Measurements from ENCODE around the gene SIVA1. TPM values are rescaled to one million over a fixed set of nuclear protein-coding genes. Genes with fewer than 3 reads are reported as not detected.
A peak's percentile ranks its signal among the peaks of the same experiment; 100 is the strongest.

SIVA1 gene
- total and polyA plus RNA-seq, 7 experiments from 2014 or later: 61.4 to 276 (median 91.6) TPM

GRCh38 chr14:104788873-104789663, 36.1 kb downstream of the SIVA1 start:
- Histone ChIP-seq H3K27me3 (ENCODE audit: control insufficient read depth in 2 of 2, insufficient read depth in 2 of 2, low read length in 2 of 2) (no peaks in the 10 kb centered on the region), H3K4me3 (ENCODE audit: low read length) (no peak overlapping the region), H3K9me3 (ENCODE audit: control insufficient read depth in 2 of 3, low read length in 3 of 3) (no peaks in the 10 kb centered on the region), H3K36me3 (ENCODE audit: control insufficient read depth in 2 of 3, insufficient read depth in 3 of 3, low read length in 3 of 3) (peaks cover 0 to 46% (median 4%) of the 10 kb centered on the region in 3 experiments), H3K4me1 (ENCODE audit: control insufficient read depth in 2 of 2, insufficient read depth in 2 of 2, low read length in 2 of 2) (peaks cover 20 to 28% of the 10 kb centered on the region in 2 donors), H3K27ac (ENCODE audit: low read depth, low read length) (no peak overlapping the region)
- ATAC-seq (no peak), DNase-seq (no peak)
- Mint-ChIP-seq H3K4me1 (peaks cover 10 to 49% (median 35%) of the 10 kb centered on the region in 7 donors), H3K36me3 (peaks cover 0 to 4% (median 0%) of the 10 kb centered on the region in 5 donors), H3K4me3 (no peak overlapping the region), H3K27me3 (no peaks in the 10 kb centered on the region), H3K27ac (peak overlapping the region in 1 of 9 donors; percentile 21), H3K9me3 (no peaks in the 10 kb centered on the region)
- POLR2A ChIA-PET: no interaction called here
- CTCF ChIA-PET: no interaction called here
- intact Hi-C loops (cut with micrococcal nuclease): no loop called here

DNA sequence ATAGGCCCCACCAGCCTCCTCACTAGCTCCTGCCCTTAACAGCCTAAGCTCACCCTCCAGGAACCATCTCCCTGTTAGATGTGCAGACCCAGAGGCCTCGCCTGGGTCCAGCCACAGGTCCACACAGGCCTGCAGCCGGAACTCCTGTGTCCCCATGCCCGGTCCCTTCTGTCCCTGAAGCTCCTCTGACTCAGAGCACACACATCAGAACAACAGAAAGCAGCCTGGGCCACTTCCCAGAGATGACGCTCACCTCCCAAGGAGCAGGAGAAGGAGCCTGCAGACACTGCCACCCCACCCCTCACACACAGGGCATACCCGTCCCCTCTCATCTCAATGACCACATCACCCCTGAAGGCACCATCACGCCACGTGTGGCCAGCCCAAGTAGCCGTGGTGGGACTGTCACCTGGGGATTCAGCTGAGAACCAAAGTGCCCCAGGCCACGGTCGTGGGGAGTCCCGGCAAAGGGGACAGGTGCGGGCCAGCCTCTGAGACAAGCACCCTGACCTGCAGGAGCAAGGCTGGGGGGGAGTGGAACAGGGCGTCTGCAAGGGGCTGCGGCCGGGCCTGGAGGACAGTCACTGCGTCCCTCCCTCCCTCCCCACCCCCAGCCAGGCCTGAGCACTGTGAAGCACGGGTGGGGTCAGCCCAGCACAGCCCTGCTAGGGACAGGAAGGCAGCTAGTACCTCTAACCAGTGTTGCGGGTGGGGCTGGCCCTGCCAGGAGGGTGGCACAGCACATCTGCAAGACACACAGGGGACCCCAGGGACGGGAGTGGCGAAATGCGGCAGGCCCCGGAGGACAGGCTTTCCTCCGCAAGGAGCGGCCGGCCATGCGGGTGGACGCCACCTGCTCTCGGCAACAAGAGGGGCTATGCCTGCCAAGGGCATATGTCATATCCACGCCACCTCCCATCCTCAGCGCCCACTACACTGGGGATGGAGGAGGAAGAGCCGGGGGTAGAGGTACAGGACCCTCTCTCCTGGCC, 37.1 kb downstream of the SIVA1 start:
- H3K27ac ChIP-seq (ENCODE audit: low read depth, low read length): no peak overlapping the region
- Mint-ChIP-seq H3K27me3 (no peaks in the 10 kb centered on the region), H3K36me3 (peaks cover 0 to 4% (median 0%) of the 10 kb centered on the region in 5 donors), H3K4me3 (peak overlapping the region in 1 of 10 donors; percentile 71), H3K27ac (peak overlapping the region in 1 of 9 donors; percentile 66), H3K9me3 (no peaks in the 10 kb centered on the region), H3K4me1 (peaks cover 12 to 55% (median 41%) of the 10 kb centered on the region in 7 donors)
- POLR2A ChIA-PET: no interaction called here
- CTCF ChIA-PET: no interaction called here
- DNase-seq: no peak
- no peaks in the 10 kb centered on the region for H3K9me3 ChIP-seq (ENCODE audit: control insufficient read depth in 2 of 3, low read length in 3 of 3)
- no peaks in the 10 kb centered on the region for H3K27me3 ChIP-seq (ENCODE audit: control insufficient read depth in 2 of 2, insufficient read depth in 2 of 2, low read length in 2 of 2)
- no peak for ATAC-seq
- peaks cover 0 to 42% (median 4%) of the 10 kb centered on the region in 3 experiments for H3K36me3 ChIP-seq (ENCODE audit: control insufficient read depth in 2 of 3, insufficient read depth in 3 of 3, low read length in 3 of 3)
- no peak overlapping the region for H3K4me3 ChIP-seq (ENCODE audit: low read length)
- intact Hi-C loops (cut with micrococcal nuclease): loop anchor here in 1 of 2 donors (10.0 kb wide), 1 partner anchor 515 kb away; the partner anchor contains the start of gene BRF1
- peaks cover 21 to 34% of the 10 kb centered on the region in 2 donors for H3K4me1 ChIP-seq (ENCODE audit: control insufficient read depth in 2 of 2, insufficient read depth in 2 of 2, low read length in 2 of 2)

DNA sequence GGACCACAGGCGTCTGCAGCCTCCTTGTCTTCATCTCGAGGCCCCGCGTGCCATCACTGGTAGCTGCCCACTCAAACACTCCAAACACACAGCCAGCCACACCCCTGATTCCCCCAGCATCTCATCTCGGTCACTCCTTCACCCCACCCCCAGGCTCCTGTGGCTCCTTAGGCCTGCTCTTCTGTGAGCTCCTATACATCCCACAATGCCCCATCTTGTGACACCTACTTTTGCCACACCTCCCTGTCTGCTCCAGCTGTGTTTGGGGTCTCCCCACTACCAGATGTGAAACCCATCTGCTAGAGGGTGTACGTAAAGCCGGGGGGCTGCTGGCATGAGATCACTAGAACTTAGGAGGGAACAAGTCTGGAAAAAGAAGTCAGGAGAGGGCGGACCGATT, 38.5 kb downstream of the SIVA1 start:
- peak overlapping the region in 1 of 9 donors; percentile 2 for H3K27ac Mint-ChIP-seq
- intact Hi-C loops (cut with micrococcal nuclease): loop anchor here in 1 of 2 donors (10.0 kb wide), 1 partner anchor 513 kb away; the partner anchor contains the start of gene BRF1
- ATAC-seq (no peak), DNase-seq (no peak)
- H3K27me3 Mint-ChIP-seq: no peaks in the 10 kb centered on the region
- H3K4me3 Mint-ChIP-seq: peak overlapping the region in 5 of 10 donors; percentile 10 to 51 (median 35)
- peaks cover 0 to 4% (median 0%) of the 10 kb centered on the region in 5 donors for H3K36me3 Mint-ChIP-seq
- no peak overlapping the region for H3K27ac ChIP-seq (ENCODE audit: low read depth, low read length)
- peaks cover 25 to 39% of the 10 kb centered on the region in 2 donors for H3K4me1 ChIP-seq (ENCODE audit: control insufficient read depth in 2 of 2, insufficient read depth in 2 of 2, low read length in 2 of 2)
- no peaks in the 10 kb centered on the region for H3K9me3 ChIP-seq (ENCODE audit: control insufficient read depth in 2 of 3, low read length in 3 of 3)
- H3K4me3 ChIP-seq (ENCODE audit: low read length): no peak overlapping the region
- H3K36me3 ChIP-seq (ENCODE audit: control insufficient read depth in 2 of 3, insufficient read depth in 3 of 3, low read length in 3 of 3): peaks cover 0 to 37% (median 4%) of the 10 kb centered on the region in 3 experiments
- CTCF ChIA-PET: no interaction called here
- H3K4me1 Mint-ChIP-seq: peaks cover 12 to 50% (median 45%) of the 10 kb centered on the region in 7 donors
- no peaks in the 10 kb centered on the region for H3K9me3 Mint-ChIP-seq
- H3K27me3 ChIP-seq (ENCODE audit: control insufficient read depth in 2 of 2, insufficient read depth in 2 of 2, low read length in 2 of 2): no peaks in the 10 kb centered on the region
- POLR2A ChIA-PET: no interaction called here

DNA sequence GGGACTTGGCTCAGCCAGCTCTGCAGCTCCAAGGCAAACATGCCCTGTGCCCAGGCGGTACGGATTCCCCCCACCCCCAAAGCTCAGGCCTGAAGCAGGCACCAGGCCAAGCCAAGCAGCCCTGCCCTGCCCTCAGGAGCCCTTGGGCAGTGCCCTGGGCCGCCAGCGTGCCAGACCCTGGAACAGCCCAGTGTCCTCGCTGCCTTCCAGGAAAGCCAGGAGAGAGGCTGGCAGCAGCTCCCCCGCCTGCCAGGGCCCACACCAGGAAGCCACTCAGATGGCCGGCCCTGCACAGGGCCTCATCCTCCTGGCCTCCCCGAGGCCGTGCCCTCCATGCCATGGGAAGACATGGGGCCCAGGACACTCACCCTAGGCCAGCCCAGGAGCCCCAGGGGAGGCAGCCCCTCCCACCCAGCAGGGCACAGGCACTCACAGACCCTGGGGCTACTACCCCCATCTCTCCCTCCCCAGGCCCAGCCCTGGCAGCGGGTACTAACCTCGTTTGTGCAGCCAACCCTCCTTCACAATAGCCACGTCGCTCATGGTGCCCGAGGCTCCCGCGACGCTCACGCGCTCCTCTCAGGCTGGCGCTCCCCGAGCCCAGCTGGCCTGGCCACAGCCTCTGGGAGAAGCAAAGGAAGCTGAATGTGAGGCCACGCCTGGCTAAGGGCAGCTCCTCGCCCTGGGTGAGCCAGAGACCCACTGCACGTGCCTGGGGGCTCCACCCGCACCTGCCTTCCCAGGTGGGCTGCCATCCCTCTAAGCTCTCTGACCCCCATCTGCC, 39.3 kb downstream of the SIVA1 start:
- intact Hi-C loops (cut with micrococcal nuclease): loop anchor here in 1 of 2 donors (10.0 kb wide), 1 partner anchor 513 kb away; the partner anchor contains the start of gene BRF1
- peaks cover 18 to 30% of the 10 kb centered on the region in 2 donors for H3K4me1 ChIP-seq (ENCODE audit: control insufficient read depth in 2 of 2, insufficient read depth in 2 of 2, low read length in 2 of 2)
- DNase-seq (no peak), ATAC-seq (no peak)
- peaks cover 0 to 4% (median 0%) of the 10 kb centered on the region in 5 donors for H3K36me3 Mint-ChIP-seq
- no peaks in the 10 kb centered on the region for H3K9me3 Mint-ChIP-seq
- peak overlapping the region in 5 of 10 donors; percentile 16 to 88 (median 47) for H3K4me3 Mint-ChIP-seq
- peaks cover 0 to 37% (median 4%) of the 10 kb centered on the region in 3 experiments for H3K36me3 ChIP-seq (ENCODE audit: control insufficient read depth in 2 of 3, insufficient read depth in 3 of 3, low read length in 3 of 3)
- ChIA-PET POLR2A (no interaction called here), CTCF (no interaction called here)
- no peaks in the 10 kb centered on the region for H3K9me3 ChIP-seq (ENCODE audit: control insufficient read depth in 2 of 3, low read length in 3 of 3)
- no peak overlapping the region for H3K27ac ChIP-seq (ENCODE audit: low read depth, low read length)
- H3K27me3 ChIP-seq (ENCODE audit: control insufficient read depth in 2 of 2, insufficient read depth in 2 of 2, low read length in 2 of 2): no peaks in the 10 kb centered on the region
- no peak overlapping the region for H3K4me3 ChIP-seq (ENCODE audit: low read length)
- H3K27me3 Mint-ChIP-seq: no peaks in the 10 kb centered on the region
- peak overlapping the region in 2 of 9 donors; percentile 29 to 48 for H3K27ac Mint-ChIP-seq
- peaks cover 12 to 50% (median 42%) of the 10 kb centered on the region in 7 donors for H3K4me1 Mint-ChIP-seq

DNA sequence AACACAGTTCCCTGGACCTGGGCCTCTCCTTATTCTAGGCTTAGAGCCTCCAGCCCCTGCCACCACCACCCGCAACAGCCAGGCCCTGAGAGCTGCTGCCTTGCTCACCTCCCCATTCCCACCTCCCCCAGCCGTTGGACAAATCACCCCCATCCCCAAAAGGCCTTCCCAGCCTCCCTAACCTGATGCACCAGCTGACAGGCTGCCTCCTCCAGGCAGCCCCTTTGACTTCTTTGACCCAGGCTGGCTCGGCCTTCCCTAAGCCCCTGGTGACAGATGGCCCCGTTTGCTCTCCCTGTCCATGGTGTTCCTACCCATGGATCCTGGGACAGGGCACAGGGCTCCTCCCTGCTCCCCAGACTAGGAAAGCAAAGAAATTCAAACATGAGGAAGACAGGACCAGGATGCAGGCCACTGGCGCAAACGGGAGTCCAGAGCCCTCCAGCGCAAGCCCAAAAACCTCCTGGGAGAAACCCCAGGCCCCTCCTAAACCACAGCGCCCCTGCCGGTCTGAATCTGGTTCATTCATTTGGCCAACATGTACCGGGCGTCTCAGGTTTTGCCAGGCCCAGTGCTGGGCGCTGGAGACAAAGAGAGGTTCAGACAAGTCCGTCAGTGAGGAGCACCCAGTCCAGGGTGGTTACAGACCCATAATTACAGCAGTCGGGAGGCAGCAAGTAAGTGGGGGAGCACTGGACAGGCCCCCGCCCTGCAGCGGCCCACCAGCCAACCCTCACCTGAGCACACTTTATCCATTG, 40.2 kb downstream of the SIVA1 start:
- Mint-ChIP-seq H3K4me1 (peaks cover 12 to 50% (median 38%) of the 10 kb centered on the region in 7 donors), H3K9me3 (no peaks in the 10 kb centered on the region), H3K27me3 (no peaks in the 10 kb centered on the region), H3K36me3 (peaks cover 0 to 4% (median 0%) of the 10 kb centered on the region in 5 donors), H3K27ac (peak overlapping the region in 8 of 9 donors; percentile 29 to 91 (median 65)), H3K4me3 (peak overlapping the region; percentile 86 to 92 (median 90))
- peaks cover 0 to 37% (median 4%) of the 10 kb centered on the region in 3 experiments for H3K36me3 ChIP-seq (ENCODE audit: control insufficient read depth in 2 of 3, insufficient read depth in 3 of 3, low read length in 3 of 3)
- POLR2A ChIA-PET: interaction anchor here (1.7 kb wide), 1 partner anchor 33 kb away, joined by 4 read pairs; no protein-coding TSS in a partner anchor
- ATAC-seq: no peak
- H3K4me1 ChIP-seq (ENCODE audit: control insufficient read depth in 2 of 2, insufficient read depth in 2 of 2, low read length in 2 of 2): peaks cover 18 to 30% of the 10 kb centered on the region in 2 donors
- H3K27ac ChIP-seq (ENCODE audit: low read depth, low read length): no peak overlapping the region
- H3K9me3 ChIP-seq (ENCODE audit: control insufficient read depth in 2 of 3, low read length in 3 of 3): no peaks in the 10 kb centered on the region
- peak overlapping the region; percentile 16 for H3K4me3 ChIP-seq (ENCODE audit: low read length)
- intact Hi-C loops (cut with micrococcal nuclease): loop anchor here in 1 of 2 donors (10.0 kb wide), 1 partner anchor 512 kb away; the partner anchor contains the start of gene BRF1
- DNase-seq: no peak
- CTCF ChIA-PET: interaction anchor here (1.8 kb wide), 1 partner anchor 24 kb away, joined by 4 read pairs; no protein-coding TSS in a partner anchor
- H3K27me3 ChIP-seq (ENCODE audit: control insufficient read depth in 2 of 2, insufficient read depth in 2 of 2, low read length in 2 of 2): no peaks in the 10 kb centered on the region

Measured in naive thymus-derived CD4-positive, alpha-beta T cell (primary cell).